Measurements from ENCODE around the gene SPIN1. TPM values are rescaled to one million over a fixed set of nuclear protein-coding genes. Genes with fewer than 3 reads are reported as not detected.

Gene SPIN1
- 88.8 and 99.8 TPM in 2 replicates for total RNA-seq

DNA sequence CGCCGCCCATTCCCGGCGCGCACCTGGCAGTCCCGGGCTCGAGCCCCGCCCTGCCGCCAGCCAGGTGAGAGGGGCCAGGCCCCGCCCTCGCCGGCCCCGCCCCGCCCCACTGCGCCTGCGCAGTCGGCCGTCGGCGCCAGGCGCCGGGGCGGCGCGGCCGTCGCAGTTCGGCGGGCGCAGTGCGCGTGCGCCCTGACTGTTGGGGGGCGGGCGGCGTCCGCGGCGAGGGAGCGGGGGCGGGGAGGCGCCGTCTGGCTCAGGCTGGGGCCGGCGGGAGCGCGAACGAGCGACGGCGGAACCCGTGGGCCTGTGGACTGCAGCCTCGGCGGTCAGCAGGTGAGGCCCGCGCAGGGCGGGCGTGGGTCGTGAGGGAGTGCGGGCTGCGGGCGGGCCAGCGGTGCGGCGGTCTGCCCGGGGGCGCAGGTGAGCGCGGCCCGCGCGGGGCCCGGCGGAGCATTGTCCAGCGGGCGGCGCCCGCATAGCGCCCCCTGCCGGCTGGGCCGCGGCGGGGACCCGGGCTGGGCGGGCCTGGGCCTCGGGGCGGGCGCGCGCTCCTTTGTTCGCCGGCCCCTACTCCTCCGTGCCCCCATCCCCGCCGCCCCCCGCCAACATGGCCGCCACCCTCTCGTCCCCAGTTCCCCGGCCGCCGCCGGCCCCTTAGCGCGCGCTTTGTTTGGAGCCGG lies at the start of gene SPIN1:
Gene SPIN1, plus strand, starts transcription at position 242 of the 683 bp plus-strand sequence. CDS start 38,096 bp downstream, outside the sequence.

Other genes starting within 250 kb of the SPIN1 start
- not detected in 2 replicates for gene SPATA31C2, start 250.0 kb upstream of the SPIN1 start, total RNA-seq
- 0.66 and 0.81 TPM in 2 replicates for gene NXNL2, start 146.7 kb downstream of the SPIN1 start, total RNA-seq